SK-N-SH treated with all-trans-retinoic acid at 6 μM for 48 hours (cell line): ENCODE data around the gene MUC5AC.

Experiments used
- GLIS3 ChIP-seq: fragments of 250-450 bp; sonication (Bioruptor Pico); IDR thresholded peaks from 2 replicates; pipeline ENCODE4 v1.5.0; 2020; ENCODE audit warnings: mild to moderate bottlenecking, moderate library complexity
- ZNF565 ChIP-seq: fragments of 450-650 bp; formaldehyde crosslinking; conservative IDR thresholded peaks from 2 replicates; pipeline ENCODE4 v1.5.0; 2020; ENCODE audit warnings: low read depth, mild to moderate bottlenecking, moderate library complexity
- TF ChIP-seq, protein P1 (sequence below): fragments of 250-450 bp; sonication (Bioruptor Pico); IDR thresholded peaks from 2 replicates; pipeline ENCODE4 v1.8.0; 2020; ENCODE audit warnings: mild to moderate bottlenecking, moderate library complexity, borderline replicate concordance

DNA sequence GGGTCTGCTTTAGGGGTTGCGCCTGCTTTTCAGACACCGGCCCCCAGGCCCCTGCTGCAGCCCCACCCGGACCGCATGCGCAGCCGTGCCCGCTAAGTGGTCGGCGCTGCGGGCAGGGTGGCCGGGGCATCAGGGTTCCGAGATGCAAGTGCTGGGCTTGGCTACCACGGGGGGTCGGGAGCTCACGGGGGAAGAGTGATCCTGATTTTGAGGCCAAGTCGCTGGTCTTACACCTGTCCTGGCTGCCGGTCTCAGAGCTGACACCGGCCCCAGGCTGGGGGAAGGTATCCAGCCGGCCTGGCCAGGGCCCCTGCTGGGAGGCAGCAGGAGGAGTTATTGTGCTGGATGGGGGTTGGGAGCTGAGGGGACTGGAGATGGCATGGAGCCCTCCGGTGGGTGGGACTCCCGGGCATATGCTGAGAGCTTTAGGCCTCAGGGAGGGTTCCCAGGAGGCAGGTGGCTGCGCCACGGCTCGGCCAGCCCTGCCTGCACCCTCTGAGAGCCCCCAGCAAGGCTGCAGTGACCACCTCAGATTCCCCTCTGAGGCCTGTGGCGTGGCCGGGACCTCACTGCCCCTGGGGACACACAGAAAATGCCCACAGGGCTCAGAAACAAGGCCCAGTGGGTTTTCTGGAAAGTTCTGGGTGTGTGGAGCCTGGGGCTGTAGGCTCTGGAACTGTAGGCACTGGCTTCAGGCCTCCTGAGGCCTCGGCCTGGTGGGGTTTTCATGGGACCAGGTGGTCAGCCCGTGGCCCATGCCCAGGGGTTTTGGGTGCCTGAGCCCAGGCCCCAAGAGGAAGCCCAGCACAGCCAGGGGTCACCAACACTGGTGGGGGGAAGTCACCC is 4.4 kb upstream of the MUC5AC start:
- TF ChIP-seq GLIS3 (CRISPR knock-in tag): no peak
- no peak for TF ChIP-seq ZNF565 (CRISPR knock-in tag)
- TF ChIP-seq, protein P1, sequence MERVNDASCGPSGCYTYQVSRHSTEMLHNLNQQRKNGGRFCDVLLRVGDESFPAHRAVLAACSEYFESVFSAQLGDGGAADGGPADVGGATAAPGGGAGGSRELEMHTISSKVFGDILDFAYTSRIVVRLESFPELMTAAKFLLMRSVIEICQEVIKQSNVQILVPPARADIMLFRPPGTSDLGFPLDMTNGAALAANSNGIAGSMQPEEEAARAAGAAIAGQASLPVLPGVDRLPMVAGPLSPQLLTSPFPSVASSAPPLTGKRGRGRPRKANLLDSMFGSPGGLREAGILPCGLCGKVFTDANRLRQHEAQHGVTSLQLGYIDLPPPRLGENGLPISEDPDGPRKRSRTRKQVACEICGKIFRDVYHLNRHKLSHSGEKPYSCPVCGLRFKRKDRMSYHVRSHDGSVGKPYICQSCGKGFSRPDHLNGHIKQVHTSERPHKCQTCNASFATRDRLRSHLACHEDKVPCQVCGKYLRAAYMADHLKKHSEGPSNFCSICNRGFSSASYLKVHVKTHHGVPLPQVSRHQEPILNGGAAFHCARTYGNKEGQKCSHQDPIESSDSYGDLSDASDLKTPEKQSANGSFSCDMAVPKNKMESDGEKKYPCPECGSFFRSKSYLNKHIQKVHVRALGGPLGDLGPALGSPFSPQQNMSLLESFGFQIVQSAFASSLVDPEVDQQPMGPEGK (CRISPR knock-in tag): no peak
